CD4-positive, alpha-beta T cell treated with Interleukin-6 for 4 hours (primary cell): ENCODE measurements around the gene TBC1D5.

Source experiments
- DNase-seq: peaks from one replicate; pipeline ENCODE4 v3.0.0-alpha.2; 2020; ENCODE audit warnings: mixed read lengths

Gene TBC1D5

DNA sequence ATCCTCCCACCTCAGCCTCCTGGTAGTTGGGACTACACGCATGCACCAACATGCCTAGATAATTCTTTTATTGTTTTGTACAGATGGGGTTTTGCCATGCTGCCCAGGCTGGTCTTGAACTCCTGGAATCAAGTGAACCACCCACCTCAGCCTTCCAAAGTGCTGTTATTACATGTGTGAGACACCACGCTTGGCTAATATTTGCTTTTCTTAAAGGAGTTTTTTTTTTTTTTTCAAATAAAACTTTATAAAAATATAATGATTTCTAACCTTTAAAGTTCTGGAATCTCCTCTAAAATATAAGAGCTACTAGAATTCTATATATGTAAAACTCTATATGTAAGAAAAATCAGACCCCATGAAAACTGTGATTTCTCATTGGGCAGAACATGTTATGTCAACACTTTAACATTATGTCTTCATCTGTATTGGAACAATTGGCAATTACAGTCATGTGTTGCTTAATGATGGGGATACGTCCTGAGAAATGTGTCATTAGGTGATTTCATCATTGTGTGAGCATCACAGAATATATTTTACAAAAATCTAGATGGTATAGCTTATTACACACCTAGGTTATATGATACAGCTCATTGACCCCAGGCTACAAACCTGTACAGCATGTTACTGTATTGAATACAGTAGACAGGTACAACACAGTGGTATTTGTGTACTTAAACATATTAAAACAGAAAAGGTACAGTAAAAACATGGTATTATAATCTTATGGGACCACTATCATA lies 480.6 kb downstream of the TBC1D5 start:
- no peak for DNase-seq

DNA sequence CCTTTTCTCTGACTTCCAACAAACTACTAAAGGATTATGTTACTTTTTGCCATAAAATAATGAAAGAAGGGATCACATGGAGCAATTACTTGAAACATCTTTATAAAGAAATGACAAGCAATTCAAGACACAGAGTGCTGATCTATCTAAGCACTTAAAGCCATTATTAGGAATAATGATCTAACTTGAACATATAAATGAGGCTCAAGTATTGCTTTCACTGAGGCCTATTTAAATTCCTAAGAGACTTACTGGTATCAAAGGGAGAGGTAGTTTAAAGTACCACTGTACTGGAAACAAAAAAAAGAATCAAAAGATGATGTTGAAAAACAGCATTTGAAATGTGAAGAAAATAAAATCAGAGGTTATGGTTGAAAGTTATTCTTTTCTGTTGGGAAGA lies 482.2 kb downstream of the TBC1D5 start:
- no peak for DNase-seq

DNA sequence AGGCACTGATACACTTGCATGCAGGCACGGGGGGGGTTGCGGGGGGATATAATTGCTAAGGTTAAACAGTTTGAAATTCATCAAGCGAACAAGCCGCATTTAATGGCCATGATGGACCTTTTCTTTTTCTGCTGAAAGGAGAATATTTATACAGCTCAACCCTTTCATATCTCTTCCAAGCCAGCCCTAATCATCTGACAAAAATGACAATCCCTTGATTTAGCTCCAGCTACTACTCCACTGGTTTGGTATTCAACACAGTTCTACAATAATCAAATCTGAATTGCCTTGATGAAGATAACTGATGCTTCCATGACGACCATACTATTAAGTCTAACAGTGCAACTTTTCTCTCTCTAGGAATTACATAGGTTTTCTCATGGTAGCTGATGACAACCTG lies 482.7 kb downstream of the TBC1D5 start:
- DNase-seq, result no peak

DNA sequence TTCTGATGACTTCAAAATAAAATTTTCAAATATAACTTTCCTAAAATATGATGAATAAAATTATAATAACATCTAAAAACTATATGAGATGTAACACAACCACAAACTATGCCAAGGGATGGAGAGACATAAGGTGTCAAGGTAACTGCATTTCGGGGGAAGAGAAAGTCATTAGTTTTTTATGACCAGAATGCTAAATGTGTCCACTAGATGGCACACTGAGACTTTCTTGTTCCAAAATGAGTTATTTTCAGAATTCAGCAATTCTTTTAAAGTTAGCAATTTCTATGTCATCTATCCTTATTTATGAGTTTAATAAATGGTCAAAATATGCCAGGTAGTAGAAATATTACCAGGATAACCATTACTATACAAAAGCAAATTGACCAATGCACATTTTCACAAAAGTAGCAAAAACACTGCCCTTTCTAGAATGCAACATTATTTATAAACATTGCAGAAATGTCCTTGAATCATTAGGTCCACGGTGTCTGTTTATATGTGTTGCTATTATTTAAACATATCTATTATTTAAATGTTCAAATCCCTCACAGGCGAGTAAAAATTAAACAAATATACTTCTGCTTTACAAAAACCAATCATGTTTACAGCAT lies 483.5 kb downstream of the TBC1D5 start:
- DNase-seq, result peak; percentile 9

GRCh38 chr3:17257269-17257668 lies 485.2 kb downstream of the TBC1D5 start:
- DNase-seq, result no peak

GRCh38 chr3:17243621-17244020 lies 498.8 kb downstream of the TBC1D5 start:
- DNase-seq, result no peak

GRCh38 chr3:17239417-17239816 lies 503.0 kb downstream of the TBC1D5 start:
- no peak for DNase-seq

DNA sequence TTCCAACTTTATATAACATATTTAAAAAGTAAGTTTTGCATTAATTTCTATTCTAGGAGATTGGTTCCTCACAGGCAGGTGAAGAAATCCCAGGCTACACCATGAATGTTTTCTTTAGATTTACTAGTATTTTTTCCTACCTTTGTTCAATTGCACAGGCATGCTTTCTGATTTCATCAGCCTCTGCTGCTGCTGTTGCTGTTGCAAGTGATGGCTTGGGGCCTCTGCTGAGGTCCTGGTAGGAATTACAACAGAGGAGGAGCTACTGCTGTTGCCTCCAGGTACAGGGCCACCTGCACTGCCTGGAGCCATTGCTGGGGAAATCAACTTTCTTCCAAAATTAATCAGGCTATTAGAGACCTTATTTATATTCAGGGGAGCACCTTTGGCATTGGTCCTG lies 504.4 kb downstream of the TBC1D5 start:
- no peak for DNase-seq

DNA sequence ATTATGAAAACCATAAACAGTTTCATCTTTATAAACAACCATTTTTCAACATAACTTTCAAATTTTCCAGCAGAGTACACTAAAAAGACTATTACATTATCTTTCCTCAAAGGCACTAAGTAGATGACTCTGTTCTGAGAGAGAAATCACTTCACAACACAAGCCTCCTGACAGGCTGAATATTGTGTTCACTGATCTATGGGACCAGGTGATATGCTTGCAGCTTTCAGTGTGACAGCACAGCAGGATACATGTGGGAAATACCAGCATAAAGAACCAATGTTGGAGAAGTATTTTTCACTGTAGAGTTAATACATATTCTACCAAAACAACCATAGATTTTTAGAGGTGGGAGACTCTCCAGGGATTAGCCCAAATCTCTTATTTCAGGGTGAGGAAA lies 507.1 kb downstream of the TBC1D5 start:
- DNase-seq, result no peak

- no peak for DNase-seq
Measured at GRCh38 chr3:17234382-17234781, 508.0 kb downstream of the TBC1D5 start.

DNA sequence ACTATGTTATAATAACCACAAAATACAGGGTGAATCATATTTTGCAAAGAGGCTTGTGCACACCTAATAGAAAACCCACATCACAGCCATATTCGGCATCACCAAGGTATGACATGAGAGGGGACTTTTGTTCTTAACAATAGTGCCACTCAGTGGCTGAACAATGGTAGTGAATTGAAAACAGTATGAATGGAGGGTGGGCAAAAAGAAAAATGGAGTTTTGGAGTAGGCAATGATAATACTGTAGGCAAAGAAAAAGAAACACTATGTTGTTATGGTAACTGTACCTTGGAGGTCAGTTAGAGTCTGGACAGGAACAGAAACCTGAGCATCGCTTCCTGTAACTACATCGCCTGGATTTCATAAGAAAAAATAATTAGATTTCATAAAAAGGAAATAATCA lies 509.0 kb downstream of the TBC1D5 start:
- peak; percentile 49 for DNase-seq

DNA sequence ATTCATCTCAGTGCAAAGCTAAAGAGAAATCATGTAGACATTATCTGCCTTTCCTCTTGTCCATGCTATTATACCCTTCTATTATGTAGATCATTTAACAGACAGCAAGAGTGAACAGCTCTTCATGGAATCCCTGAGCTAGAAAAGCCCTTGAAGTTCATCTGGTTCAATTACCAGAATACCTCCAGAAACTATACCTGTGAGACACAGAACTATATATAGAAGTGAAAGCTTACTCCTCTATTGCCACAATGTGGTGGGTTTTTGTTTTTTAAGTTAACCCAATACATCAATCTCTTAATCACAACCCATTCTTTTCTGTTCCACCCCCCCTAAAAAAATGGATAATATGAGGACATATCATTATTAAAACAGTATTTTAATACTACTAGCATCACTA lies 510.0 kb downstream of the TBC1D5 start:
- no peak for DNase-seq

GRCh38 chr3:17231537-17232261 lies 510.7 kb downstream of the TBC1D5 start:
- DNase-seq, result no peak

GRCh38 chr3:17227472-17227871 lies 515.0 kb downstream of the TBC1D5 start:
- DNase-seq, result no peak

- no peak for DNase-seq
Measured at GRCh38 chr3:17221529-17221928, 520.9 kb downstream of the TBC1D5 start.

- no peak for DNase-seq
Measured at GRCh38 chr3:17219593-17219992, 522.8 kb downstream of the TBC1D5 start.

DNA sequence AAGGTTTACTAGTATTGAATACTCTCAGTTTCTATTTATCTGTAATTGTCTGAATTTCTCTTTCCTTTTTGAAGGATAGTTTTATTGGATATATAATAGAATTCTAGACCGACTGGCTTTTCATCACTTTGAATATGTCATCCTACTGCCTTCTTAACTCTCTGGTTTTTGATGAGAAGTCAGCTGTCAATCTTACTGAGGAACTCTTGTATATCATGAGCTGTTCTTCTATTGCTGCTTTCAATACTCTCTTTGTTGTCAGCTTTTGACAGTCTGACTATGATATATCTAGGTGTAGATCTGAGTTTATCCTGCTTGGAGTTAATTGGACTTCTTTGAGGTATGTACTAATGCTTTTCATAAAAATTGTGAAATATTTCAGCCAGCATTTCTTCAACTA lies 523.8 kb downstream of the TBC1D5 start:
- DNase-seq, result no peak

DNA sequence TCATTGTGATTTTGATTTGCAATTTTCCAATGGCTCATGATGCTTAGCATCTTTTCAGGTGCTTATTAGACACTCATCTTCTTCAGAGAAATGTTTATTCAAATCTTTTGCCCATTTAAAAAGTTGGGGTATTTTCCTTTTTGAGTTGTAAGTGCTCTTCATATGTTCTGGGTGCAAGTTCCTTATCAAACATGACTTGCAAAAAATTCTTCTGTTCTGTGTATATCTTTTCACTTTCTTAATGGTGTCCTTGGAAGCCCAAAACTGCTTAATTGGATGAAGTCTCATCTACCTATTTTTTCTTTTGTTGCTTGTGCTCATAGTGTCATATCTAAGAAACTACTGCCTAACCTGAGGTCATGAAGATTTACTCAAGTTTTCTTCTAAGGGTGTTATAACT lies 524.8 kb downstream of the TBC1D5 start:
- no peak for DNase-seq

- DNase-seq, result no peak
Measured at GRCh38 chr3:17213102-17213501, 529.3 kb downstream of the TBC1D5 start.

DNA sequence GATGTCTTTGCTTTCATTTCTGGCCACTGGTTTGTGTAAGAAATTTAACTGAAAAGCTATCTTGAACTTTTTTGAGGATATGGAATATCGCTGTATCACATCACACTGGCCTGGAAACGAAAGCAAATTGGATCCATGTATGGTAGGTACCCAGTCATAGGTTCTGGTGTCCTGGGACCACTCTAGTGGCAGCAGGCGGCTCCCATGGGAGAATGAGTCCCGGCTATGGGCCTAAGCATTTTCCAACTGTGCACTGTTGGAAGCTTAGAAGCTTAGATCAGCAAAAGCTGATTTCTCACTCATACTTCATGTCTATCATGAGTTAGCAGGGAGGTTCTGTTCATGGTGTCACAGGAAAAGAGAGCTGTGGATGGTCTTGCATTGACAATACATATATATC lies 534.5 kb downstream of the TBC1D5 start:
- no peak for DNase-seq

DNA sequence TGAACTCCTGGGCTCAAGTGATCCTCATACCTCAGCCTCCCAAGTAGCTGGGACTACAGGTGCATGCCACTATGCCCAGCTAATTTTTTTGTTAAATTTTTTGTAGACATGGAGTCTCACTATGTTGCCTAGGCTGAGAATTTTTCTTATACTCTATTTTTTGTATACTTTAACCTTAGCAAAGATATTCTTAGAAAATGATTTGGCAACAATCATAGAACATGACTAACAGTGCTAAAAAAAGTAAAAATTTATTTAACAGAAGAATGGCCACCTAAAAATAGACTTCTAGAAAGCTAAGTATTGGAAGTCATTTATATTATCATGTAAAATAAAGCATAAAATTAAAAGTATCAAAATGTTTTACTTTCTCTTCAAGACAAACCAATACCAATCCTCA lies 535.4 kb downstream of the TBC1D5 start:
- no peak for DNase-seq

GRCh38 chr3:17204049-17204650 lies 538.3 kb downstream of the TBC1D5 start:
- no peak for DNase-seq

DNA sequence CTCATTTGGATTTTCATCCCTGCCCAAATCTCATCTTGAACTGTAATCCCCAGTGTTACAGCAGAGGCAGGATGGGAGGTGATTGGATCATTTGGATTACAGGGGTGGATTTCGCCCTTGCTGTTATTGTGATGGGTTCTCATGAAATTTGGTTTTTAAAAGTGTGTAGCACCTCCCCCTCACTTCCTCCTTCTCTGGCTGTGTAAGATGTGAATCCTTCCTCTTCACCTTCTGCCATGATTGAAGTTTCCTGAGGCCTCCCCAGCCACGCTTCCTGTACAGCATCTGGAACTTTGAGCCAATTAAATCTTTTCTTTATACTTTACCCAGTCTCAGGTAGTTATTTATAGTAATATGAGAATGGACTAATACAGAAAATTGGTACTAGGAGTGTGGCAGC lies 540.9 kb downstream of the TBC1D5 start:
- no peak for DNase-seq
